Activated CD4-positive, alpha-beta T cell treated with anti-CD3 and anti-CD28 coated beads, Interleukin-2, amount 50 U/mL, for 1 hour (primary cell): ENCODE measurements around the gene MARK3.

Experiments
- DNase-seq: peaks from one replicate; pipeline ENCODE4 v3.0.0-alpha.2; 2020

The MARK3 gene

GRCh38 chr14:103540821-103541708 is 155.8 kb downstream of the MARK3 start:
- no peak for DNase-seq

- DNase-seq, result no peak
Observed at GRCh38 chr14:103541709-103542604, 156.7 kb downstream of the MARK3 start.

- no peak for DNase-seq
Observed at GRCh38 chr14:103542605-103543088, 157.4 kb downstream of the MARK3 start.

- DNase-seq, result no peak
Observed at GRCh38 chr14:103543140-103543539, 157.9 kb downstream of the MARK3 start.

- no peak for DNase-seq
Observed at GRCh38 chr14:103543721-103544387, 158.6 kb downstream of the MARK3 start.

GRCh38 chr14:103544388-103545218 is 159.4 kb downstream of the MARK3 start:
- no peak for DNase-seq

GRCh38 chr14:103545219-103545914 is 160.2 kb downstream of the MARK3 start:
- DNase-seq, result no peak

- DNase-seq, result no peak
Observed at GRCh38 chr14:103545915-103546651, 160.9 kb downstream of the MARK3 start.

GRCh38 chr14:103546652-103547454 is 161.6 kb downstream of the MARK3 start:
- DNase-seq, result peak; percentile 78

- no peak for DNase-seq
Observed at GRCh38 chr14:103547455-103547940, 162.3 kb downstream of the MARK3 start.

GRCh38 chr14:103547941-103548462 is 162.8 kb downstream of the MARK3 start:
- no peak for DNase-seq

GRCh38 chr14:103548463-103549351 is 163.5 kb downstream of the MARK3 start:
- DNase-seq, result no peak

- no peak for DNase-seq
Observed at GRCh38 chr14:103549361-103550311, 164.4 kb downstream of the MARK3 start.

GRCh38 chr14:103550451-103551337 is 165.5 kb downstream of the MARK3 start:
- no peak for DNase-seq

GRCh38 chr14:103551338-103551762 is 166.1 kb downstream of the MARK3 start:
- DNase-seq, result no peak
